ENCODE data around the gene KIAA1671. TPM values are rescaled to one million over a fixed set of nuclear protein-coding genes. Genes with fewer than 3 reads are reported as not detected.

Gene KIAA1671
- total and polyA plus RNA-seq, 2 donors (not counting 1 experiment from before 2014, with no cell fraction given): 0.01 to 0.02 TPM

DNA sequence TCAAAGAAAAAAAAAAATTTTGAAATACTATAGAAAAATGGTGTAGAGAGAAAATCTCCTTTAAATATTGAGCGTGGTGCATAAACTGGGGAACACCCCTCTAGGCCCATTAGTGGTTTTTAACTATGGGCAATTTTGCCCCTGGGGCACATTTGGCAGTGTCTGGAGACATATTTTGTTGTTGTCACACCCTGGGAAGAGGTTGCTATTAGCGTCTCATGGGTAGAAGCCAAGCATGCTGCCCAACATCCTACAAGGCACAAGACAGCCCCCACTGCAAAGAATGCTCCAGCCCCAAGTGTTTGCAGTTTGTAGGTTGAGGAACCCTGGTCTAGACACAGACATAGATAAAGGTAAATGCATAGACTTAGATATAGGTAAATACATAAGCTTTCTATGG is 92.6 kb downstream of the KIAA1671 start:
- H3K4me3 Mint-ChIP-seq: no peak overlapping the region
- H3K27me3 Mint-ChIP-seq: peaks cover 4% of the 10 kb centered on the region
- Histone ChIP-seq H4K20me1 (ENCODE audit: control insufficient read depth, insufficient read depth, low read length, poor library complexity, severe bottlenecking) (no peaks in the 10 kb centered on the region), H3K27me3 (replicated peaks in 1 of 4; ENCODE audit: control extremely low read depth in 1 of 4, control insufficient read depth in 3 of 4, insufficient read depth in 4 of 4, low read length in 3 of 4) (no peaks in the 10 kb centered on the region), H3K4me3 (ENCODE audit: control extremely low read depth in 1 of 5, extremely low read depth in 1 of 5, insufficient read depth in 1 of 5, low read depth in 2 of 5, low read length in 4 of 5) (no peak overlapping the region), H3K4me2 (replicated peaks; ENCODE audit: low read depth, low read length, poor library complexity, severe bottlenecking) (no peak overlapping the region), H3K9me3 (ENCODE audit: control extremely low read depth in 1 of 3, control insufficient read depth in 2 of 3, insufficient read depth in 1 of 3, low read length in 2 of 3) (peaks cover 0 to 1% (median 0%) of the 10 kb centered on the region in 3 donors), H2AFZ (ENCODE audit: insufficient read depth, low read depth, low read length, poor library complexity, severe bottlenecking) (no peak overlapping the region), H3K9ac (ENCODE audit: low read length) (no peak overlapping the region), H3K79me2 (ENCODE audit: control insufficient read depth, insufficient read depth, low read length) (no peaks in the 10 kb centered on the region), H3K27ac (ENCODE audit: low read length in 2 of 2) (no peak overlapping the region), H3K36me3 (replicated peaks in 1 of 2; ENCODE audit: control extremely low read depth in 1 of 2, control insufficient read depth in 1 of 2, extremely low read depth in 1 of 2, insufficient read depth in 2 of 2, low read length in 1 of 2) (no peaks in the 10 kb centered on the region), H3K4me1 (ENCODE audit: control insufficient read depth in 2 of 2, insufficient read depth in 2 of 2, low read length in 2 of 2) (no peaks in the 10 kb centered on the region)
- WGBS (ENCODE audit: insufficient coverage): no CpG with 5 or more reads among the region's 2 CpGs
- no peak overlapping the region for H3K27ac Mint-ChIP-seq
- no peaks in the 10 kb centered on the region for H3K9me3 Mint-ChIP-seq (ENCODE audit: insufficient read depth)
- ChIA-PET CTCF (no interaction called here), POLR2A (no interaction called here)
- ATAC-seq (ENCODE audit: low read depth) (no peak), DNase-seq (no peak)
- intact Hi-C loops (cut with micrococcal nuclease): no loop called here
- TF ChIP-seq CTCF (IDR thresholded peaks at IDR 0.05) (no peak), EZH2 (IDR thresholded peaks at IDR 0.05; ENCODE audit: borderline replicate concordance, insufficient read depth, low read depth, low read length, poor library complexity, severe bottlenecking) (no peak)
- H3K4me1 Mint-ChIP-seq: no peaks in the 10 kb centered on the region

DNA sequence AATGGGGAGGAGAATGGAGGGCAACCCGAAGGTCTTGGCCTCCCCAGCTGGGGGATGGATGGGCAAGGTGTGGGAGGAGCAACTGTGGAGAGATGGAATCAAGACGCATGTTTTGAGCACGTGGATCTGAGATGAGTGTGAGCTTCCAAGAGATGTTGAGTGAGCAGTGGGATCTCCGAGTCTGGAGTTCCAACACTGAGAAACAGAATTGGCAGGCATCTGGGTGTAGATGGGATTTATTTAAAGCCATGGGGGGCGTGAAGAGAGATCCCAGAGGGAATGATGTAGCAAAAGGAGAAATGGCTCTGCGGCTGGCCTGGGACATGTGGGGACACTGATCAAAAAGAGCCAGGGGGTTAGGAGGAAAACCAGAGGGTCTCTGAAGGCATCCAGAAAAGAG is 95.6 kb downstream of the KIAA1671 start:
- ChIA-PET CTCF (interaction anchor here (0.9 to 2.6 kb wide), 4 partner anchors 10 to 278 kb away, joined by 3 to 10 read pairs (median 6); no protein-coding TSS in a partner anchor), POLR2A (no interaction called here)
- Mint-ChIP-seq H3K4me1 (no peaks in the 10 kb centered on the region), H3K27me3 (peaks cover 4% of the 10 kb centered on the region), H3K9me3 (ENCODE audit: insufficient read depth) (peaks cover 10% of the 10 kb centered on the region), H3K27ac (no peak overlapping the region), H3K4me3 (no peak overlapping the region)
- Histone ChIP-seq H3K27ac (ENCODE audit: low read length in 2 of 2) (no peak overlapping the region), H3K4me1 (ENCODE audit: control insufficient read depth in 2 of 2, insufficient read depth in 2 of 2, low read length in 2 of 2) (no peaks in the 10 kb centered on the region), H4K20me1 (ENCODE audit: control insufficient read depth, insufficient read depth, low read length, poor library complexity, severe bottlenecking) (no peaks in the 10 kb centered on the region), H2AFZ (ENCODE audit: insufficient read depth, low read depth, low read length, poor library complexity, severe bottlenecking) (no peak overlapping the region), H3K9me3 (ENCODE audit: control extremely low read depth in 1 of 3, control insufficient read depth in 2 of 3, insufficient read depth in 1 of 3, low read length in 2 of 3) (peaks cover 0 to 14% (median 3%) of the 10 kb centered on the region in 3 donors), H3K4me3 (ENCODE audit: control extremely low read depth in 1 of 5, extremely low read depth in 1 of 5, insufficient read depth in 1 of 5, low read depth in 2 of 5, low read length in 4 of 5) (no peak overlapping the region), H3K36me3 (replicated peaks in 1 of 2; ENCODE audit: control extremely low read depth in 1 of 2, control insufficient read depth in 1 of 2, extremely low read depth in 1 of 2, insufficient read depth in 2 of 2, low read length in 1 of 2) (no peaks in the 10 kb centered on the region), H3K4me2 (replicated peaks; ENCODE audit: low read depth, low read length, poor library complexity, severe bottlenecking) (no peak overlapping the region), H3K27me3 (replicated peaks in 1 of 4; ENCODE audit: control extremely low read depth in 1 of 4, control insufficient read depth in 3 of 4, insufficient read depth in 4 of 4, low read length in 3 of 4) (no peaks in the 10 kb centered on the region), H3K9ac (ENCODE audit: low read length) (no peak overlapping the region), H3K79me2 (ENCODE audit: control insufficient read depth, insufficient read depth, low read length) (no peaks in the 10 kb centered on the region)
- no peak for DNase-seq
- TF ChIP-seq EZH2 (IDR thresholded peaks at IDR 0.05; ENCODE audit: borderline replicate concordance, insufficient read depth, low read depth, low read length, poor library complexity, severe bottlenecking): no peak
- no peak for TF ChIP-seq CTCF (IDR thresholded peaks at IDR 0.05)
- 89% methylated on average over 6 of the region's 6 CpGs for WGBS (ENCODE audit: insufficient coverage)
- intact Hi-C loops (cut with micrococcal nuclease): loop anchor here (1.0 kb wide), 1 partner anchor 110 kb away; no protein-coding TSS in a partner anchor
- ATAC-seq (ENCODE audit: low read depth): no peak
